Fibroblast of skin of abdomen (primary cell): Measurements from ENCODE around the gene MRAS.
"Not testable (repeated sequence)": the region's sequence is repeated elsewhere in the genome, so short reads cannot be mapped to it uniquely, and the experiment has no call there.

ENCODE experiments used
- DNase-seq: peaks from one replicate; pipeline ENCODE4 v3.0.0-alpha.2; 2013

Gene MRAS

DNA sequence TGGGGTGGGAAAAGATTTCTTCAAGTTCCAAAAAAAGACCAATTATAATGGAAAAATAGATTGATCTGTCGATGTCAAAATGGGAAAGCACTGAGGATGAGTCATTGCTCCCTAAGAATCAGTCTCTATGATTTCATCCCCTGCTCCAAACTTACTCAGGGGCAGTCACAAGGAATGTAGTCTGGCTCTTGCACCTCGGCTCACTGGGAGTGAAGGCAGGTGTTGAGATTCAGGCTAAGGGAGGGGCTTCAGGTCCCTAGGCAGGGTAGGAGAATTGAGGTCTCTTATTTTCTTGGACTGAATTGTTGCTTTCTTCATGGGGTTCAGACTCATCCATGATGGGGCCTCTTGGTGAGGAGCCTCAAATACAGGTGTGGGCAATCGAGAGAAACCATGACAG lies 100.3 kb downstream of the MRAS start:
- no peak for DNase-seq

DNA sequence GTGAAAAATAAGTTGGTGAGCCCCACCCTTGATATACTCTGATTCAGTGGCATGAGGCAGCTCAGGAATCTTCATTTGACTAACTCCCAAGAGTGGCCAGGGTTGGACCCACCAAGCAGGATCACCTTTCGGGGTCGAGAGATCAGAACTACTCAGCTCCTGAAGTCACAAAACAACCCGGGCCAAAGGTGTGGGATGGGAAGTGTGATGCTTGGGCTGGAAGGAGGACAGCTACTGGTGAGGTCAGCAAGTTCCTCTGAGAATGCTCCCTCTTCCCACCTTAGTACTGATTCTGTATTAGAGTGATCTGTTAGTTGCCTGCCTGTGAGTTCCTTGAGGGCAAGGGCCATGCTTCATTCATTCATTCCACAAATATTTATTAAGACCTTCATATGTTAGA lies 101.1 kb downstream of the MRAS start:
- no peak for DNase-seq

DNA sequence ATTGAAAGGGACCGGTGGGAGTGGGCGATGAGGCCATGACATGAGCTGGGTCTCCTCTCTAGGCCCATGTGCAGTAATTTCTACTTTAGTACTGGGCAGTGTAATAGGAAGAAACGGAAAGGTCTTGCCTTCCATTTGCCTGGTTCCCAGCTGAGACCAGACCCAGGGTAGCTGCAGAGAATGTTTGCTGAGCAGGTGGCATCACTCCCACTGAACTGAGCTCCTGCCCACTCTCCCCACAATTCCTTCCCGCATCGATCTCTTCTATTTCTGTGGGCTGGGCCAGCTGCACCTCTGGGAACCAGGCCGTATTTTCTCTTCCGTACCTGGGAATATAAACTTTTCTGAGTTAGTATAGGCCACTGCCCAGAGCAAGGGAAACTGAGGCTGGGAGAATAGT lies 101.8 kb downstream of the MRAS start:
- DNase-seq, result no peak

DNA sequence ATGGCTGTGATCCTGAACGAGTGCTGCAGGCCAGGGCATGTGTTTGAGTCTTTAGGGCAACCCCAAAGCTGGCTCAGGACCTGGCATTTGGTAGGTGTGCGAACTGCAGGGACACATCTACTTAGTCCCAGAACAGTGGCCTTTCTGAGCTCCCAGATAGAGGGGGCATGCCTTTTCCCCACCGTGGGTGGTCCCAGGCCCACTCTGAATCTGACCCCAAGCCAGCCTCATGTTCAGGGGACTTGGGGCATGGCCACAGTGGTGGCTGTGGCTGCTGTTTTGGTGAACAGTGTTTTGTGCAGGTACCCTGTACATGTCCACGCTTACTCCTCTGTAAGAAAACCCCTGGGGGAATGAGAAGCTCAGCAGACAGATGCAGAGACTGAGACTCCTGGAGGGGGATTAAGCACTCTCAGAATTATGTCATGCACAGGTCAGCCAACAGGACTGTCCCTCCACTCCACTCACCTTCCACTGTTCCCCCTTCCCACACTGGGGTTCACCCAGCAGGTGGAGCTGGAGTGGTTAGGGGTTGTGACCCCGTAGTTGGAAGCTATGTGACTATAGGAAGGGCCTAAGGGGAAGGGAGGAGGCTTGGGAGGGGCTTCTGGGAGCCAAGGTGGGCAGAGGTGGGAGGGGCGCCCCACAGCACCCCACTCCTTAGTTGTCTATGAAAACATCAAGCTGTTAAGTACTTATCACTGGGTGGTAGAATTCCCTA lies 102.5 kb downstream of the MRAS start:
- DNase-seq, result no peak

DNA sequence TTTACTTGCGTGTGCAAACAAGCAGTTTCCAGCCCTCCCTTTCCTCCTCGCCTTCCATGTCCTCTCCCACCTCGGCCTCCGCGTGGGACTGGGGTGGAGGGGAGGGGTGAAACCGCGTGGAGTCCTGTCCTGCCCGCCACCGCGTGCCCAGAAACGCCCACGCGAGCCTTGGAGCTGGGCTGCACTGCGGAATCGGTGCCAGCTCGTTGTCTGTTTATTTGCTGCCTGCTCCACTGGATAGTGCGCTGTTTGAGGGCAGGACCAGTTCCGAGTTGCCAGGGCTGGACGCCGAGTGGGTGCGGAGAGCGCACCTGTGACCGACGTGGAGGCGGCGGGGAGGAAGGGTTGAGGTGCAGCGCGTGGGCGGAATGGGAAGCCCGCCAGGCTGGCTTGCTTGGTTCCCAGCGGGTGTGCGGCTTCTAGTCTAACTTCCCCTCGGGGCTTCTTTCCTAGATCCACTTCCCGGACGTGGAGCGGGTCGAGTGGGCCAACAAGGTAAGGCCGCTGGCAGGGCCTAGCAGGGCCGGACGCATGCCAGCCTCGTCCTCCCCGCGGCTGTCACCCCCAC lies 103.3 kb downstream of the MRAS start:
- DNase-seq, result no peak

DNA sequence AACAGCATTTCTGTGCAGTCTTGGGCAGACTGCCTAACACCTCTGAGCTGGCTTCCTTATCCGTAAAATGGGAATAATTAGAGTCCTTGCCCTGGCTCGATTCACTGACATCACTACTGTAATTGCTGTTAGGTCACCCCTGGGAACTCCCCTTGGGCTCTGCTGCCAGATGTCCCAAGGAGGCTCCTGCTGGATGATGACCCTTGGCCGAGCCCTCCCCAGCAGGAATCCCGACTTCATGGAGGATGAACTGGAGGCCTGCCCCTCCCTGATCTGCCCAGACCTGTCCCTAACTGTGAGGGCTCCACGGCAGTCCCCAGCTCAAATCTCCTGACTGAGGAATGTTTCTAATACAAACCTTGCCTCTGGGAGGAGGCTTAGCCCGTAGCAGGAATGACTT lies 104.1 kb downstream of the MRAS start:
- no peak for DNase-seq

DNA sequence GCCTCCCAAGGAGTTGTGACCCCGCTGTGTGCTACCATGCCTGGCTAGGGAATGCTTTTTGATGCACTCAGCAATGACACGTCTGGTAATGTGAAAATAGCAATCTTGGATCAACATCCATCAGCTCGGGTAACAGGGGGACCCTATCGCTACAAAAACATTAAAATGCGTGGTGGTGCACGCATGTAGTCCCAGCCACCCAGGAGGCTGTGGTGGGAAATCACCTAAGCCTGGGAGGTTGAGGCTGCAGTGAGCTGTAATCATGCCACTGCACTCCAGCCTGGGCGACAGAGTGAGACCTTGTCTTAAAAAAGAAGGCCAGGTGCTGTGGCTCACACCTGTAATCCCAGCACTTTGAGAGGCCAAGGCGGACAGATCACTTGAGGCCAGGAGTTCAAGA lies 105.6 kb downstream of the MRAS start:
- DNase-seq, result not testable (repeated sequence)
